Trophoblast cell (in vitro differentiated cells and primary cell): ENCODE data around the gene TCEA3.

Experiments used
- DNase-seq, 2 donors: peaks; one replicate each; pipeline ENCODE4 v3.0.0-alpha.2; 2016
- H2AFZ ChIP-seq: 2 replicates; pipeline ENCODE4 v1.6.1; 2013; ENCODE audit warnings: low read length, moderate library complexity, mild to moderate bottlenecking; ENCODE audit not compliant: insufficient read depth, poor library complexity
- H2AK5ac ChIP-seq: 2 replicates; pipeline ENCODE4 v1.6.1; 2013; ENCODE audit warnings: mild to moderate bottlenecking, low read length
- H2BK120ac ChIP-seq: 2 replicates; pipeline ENCODE4 v1.6.1; 2013; ENCODE audit warnings: low read length, mild to moderate bottlenecking, moderate library complexity; ENCODE audit not compliant: insufficient read depth, poor library complexity
- H2BK12ac ChIP-seq: 2 replicates; pipeline ENCODE4 v1.6.1; 2013; ENCODE audit warnings: mild to moderate bottlenecking, low read length, moderate library complexity
- H2BK5ac ChIP-seq: 2 replicates; pipeline ENCODE4 v1.6.1; 2013; ENCODE audit warnings: low read length, low read depth, moderate library complexity, mild to moderate bottlenecking; ENCODE audit not compliant: poor library complexity
- H3K14ac ChIP-seq: 2 replicates; pipeline ENCODE4 v1.6.1; 2013; ENCODE audit warnings: mild to moderate bottlenecking, low read length
- H3K18ac ChIP-seq: 2 replicates; pipeline ENCODE4 v1.6.1; 2013; ENCODE audit warnings: mild to moderate bottlenecking, low read length
- H3K23ac ChIP-seq: 2 replicates; pipeline ENCODE4 v1.6.1; 2013; ENCODE audit warnings: low read length
- H3K27ac ChIP-seq: 2 replicates; pipeline ENCODE4 v1.5.1; 2013; ENCODE audit warnings: low read depth, mild to moderate bottlenecking, inconsistent platforms, low read length, moderate library complexity
- H3K27me3 ChIP-seq: 2 replicates; pipeline ENCODE4 v1.6.1; 2013; ENCODE audit warnings: inconsistent platforms, mild to moderate bottlenecking, low read length, moderate library complexity; ENCODE audit not compliant: insufficient read depth
- H3K36me3 ChIP-seq, 2 experiments: 1 replicate in 1 of 2; 2 replicates in 1 of 2; pipeline ENCODE4 v1.6.1; 2013; ENCODE audit warnings: low read length in 2 of 2, mild to moderate bottlenecking in 2 of 2, moderate library complexity in 1 of 2; ENCODE audit not compliant: insufficient read depth in 2 of 2, control insufficient read depth in 1 of 2
- H3K4ac ChIP-seq: 2 replicates; pipeline ENCODE4 v1.6.1; 2013; ENCODE audit warnings: low read depth, mild to moderate bottlenecking, low read length, moderate library complexity
- H3K4me1 ChIP-seq, 2 experiments: 1 replicate in 1 of 2; 2 replicates in 1 of 2; pipeline ENCODE4 v1.6.1; 2013; ENCODE audit warnings: low read length in 2 of 2, mild to moderate bottlenecking in 2 of 2, moderate library complexity in 1 of 2; ENCODE audit not compliant: insufficient read depth in 2 of 2, control insufficient read depth in 1 of 2
- H3K4me2 ChIP-seq: 2 replicates; pipeline ENCODE4 v1.6.1; 2013; ENCODE audit warnings: inconsistent platforms, mild to moderate bottlenecking, low read length, moderate library complexity
- H3K4me3 ChIP-seq: 2 replicates; pipeline ENCODE4 v1.5.1; 2013; ENCODE audit warnings: mild to moderate bottlenecking, low read depth, low read length, inconsistent platforms
- H3K79me1 ChIP-seq: one replicate; pipeline ENCODE4 v1.6.1; 2013; ENCODE audit warnings: low read length
- H3K79me2 ChIP-seq: 2 replicates; pipeline ENCODE4 v1.6.1; 2013; ENCODE audit warnings: low read length, mild to moderate bottlenecking; ENCODE audit not compliant: control insufficient read depth, insufficient read depth, poor library complexity
- H3K9ac ChIP-seq: 2 replicates; pipeline ENCODE4 v1.6.1; 2013; ENCODE audit warnings: mild to moderate bottlenecking, low read length
- H3K9me3 ChIP-seq: 2 replicates; pipeline ENCODE4 v1.6.1; 2013; ENCODE audit warnings: low read depth, mild to moderate bottlenecking, control low read depth, inconsistent platforms, low read length; ENCODE audit not compliant: insufficient read depth
- H4K12ac ChIP-seq: 2 replicates; pipeline ENCODE4 v1.6.1; 2013; ENCODE audit warnings: low read depth, mild to moderate bottlenecking, low read length, moderate library complexity
- H4K8ac ChIP-seq: 2 replicates; pipeline ENCODE4 v1.6.1; 2013; ENCODE audit warnings: low read depth, mild to moderate bottlenecking, low read length, moderate library complexity
- H4K91ac ChIP-seq: one replicate; pipeline ENCODE4 v1.6.1; 2013; ENCODE audit warnings: low read depth, mild to moderate bottlenecking, low read length, moderate library complexity
- WGBS: extraction: QIAGEN DNeasy Blood & Tissue Kit; methylation state at CpG from one replicate; pipeline ENCODE4 v1.1.7; 2013; ENCODE audit warnings: missing lambda C conversion rate; ENCODE audit not compliant: insufficient read length, insufficient coverage; ENCODE audit errors: extremely low coverage; 5-methylcytosine and 5-hydroxymethylcytosine counted together

Gene TCEA3

DNA sequence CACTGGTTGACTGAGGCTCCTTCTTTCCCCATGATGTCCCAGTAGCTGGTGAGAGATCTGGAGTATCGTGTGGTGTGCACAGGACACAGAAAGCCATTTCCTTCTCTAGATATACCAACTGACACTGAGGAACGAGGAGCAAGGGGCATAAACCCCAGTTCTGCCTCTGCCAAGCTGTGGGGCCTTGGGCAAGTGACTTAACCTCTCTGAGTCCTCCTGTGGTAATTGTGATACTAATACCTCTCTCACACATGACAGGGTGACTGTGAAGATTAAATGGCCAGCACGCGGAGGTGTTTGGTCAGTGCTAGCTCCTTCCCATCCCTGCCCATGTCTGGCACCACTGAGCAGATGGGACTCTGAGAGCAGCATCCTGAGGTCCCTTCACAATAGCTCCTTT lies 26.3 kb upstream of the TCEA3 start:
- H3K9ac ChIP-seq, result no peak overlapping the region
- H3K79me2 ChIP-seq, result no peaks in the 10 kb centered on the region
- H3K4me3 ChIP-seq, result no peak overlapping the region
- H3K4me2 ChIP-seq, result no peak overlapping the region
- no peak overlapping the region for H2BK12ac ChIP-seq
- no peaks in the 10 kb centered on the region for H3K27me3 ChIP-seq
- H2BK5ac ChIP-seq, result no peak overlapping the region
- no peak overlapping the region for H4K91ac ChIP-seq
- DNase-seq, result no peak
- no peak overlapping the region for H2AFZ ChIP-seq
- no peak overlapping the region for H4K8ac ChIP-seq
- H2BK120ac ChIP-seq, result no peak overlapping the region
- H3K27ac ChIP-seq, result no peak overlapping the region
- H3K18ac ChIP-seq, result no peak overlapping the region
- H2AK5ac ChIP-seq, result no peak overlapping the region
- no peak overlapping the region for H4K12ac ChIP-seq
- WGBS, result no CpG with 5 or more reads among the region's 4 CpGs
- peaks cover 2% of the 10 kb centered on the region for H3K79me1 ChIP-seq
- H3K4ac ChIP-seq, result no peak overlapping the region
- H3K36me3 ChIP-seq, result peaks cover 6 to 7% of the 10 kb centered on the region in 2 experiments
- H3K9me3 ChIP-seq, result peaks cover 2% of the 10 kb centered on the region
- H3K14ac ChIP-seq, result no peak overlapping the region
- no peak overlapping the region for H3K23ac ChIP-seq
- peaks cover 12 to 17% of the 10 kb centered on the region in 2 experiments for H3K4me1 ChIP-seq

DNA sequence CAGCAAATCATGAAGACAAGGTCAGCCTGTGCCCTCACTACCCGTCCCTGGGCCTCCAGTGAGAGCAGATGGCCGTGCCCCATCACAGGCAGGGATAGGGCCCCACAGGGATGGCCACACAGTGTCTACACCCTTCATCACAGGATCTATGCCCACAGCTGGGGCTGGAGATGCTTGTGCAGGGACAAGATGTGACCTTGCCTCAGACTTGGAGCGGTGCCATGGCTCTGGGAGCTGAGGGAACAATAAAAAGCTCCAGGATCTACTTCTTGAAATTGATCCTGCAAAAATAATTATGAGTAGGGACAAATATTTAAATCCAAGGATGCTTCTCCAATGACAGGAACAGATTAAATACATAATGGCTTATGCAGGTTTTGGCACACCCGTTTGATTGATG lies 25.4 kb upstream of the TCEA3 start:
- Histone ChIP-seq H4K8ac (no peak overlapping the region), H3K4ac (no peak overlapping the region), H4K12ac (no peak overlapping the region), H3K9me3 (peaks cover 2% of the 10 kb centered on the region), H3K4me1 (peaks cover 12 to 17% of the 10 kb centered on the region in 2 experiments), H3K27ac (no peak overlapping the region), H4K91ac (no peak overlapping the region), H2BK12ac (no peak overlapping the region), H2BK120ac (no peak overlapping the region), H3K4me2 (no peak overlapping the region), H2AFZ (no peak overlapping the region), H3K79me2 (no peaks in the 10 kb centered on the region), H3K9ac (no peak overlapping the region), H3K36me3 (peaks cover 2 to 4% of the 10 kb centered on the region in 2 experiments), H2BK5ac (no peak overlapping the region), H3K79me1 (peaks cover 2% of the 10 kb centered on the region), H3K23ac (no peak overlapping the region), H3K4me3 (no peak overlapping the region), H3K18ac (no peak overlapping the region), H3K27me3 (no peaks in the 10 kb centered on the region), H2AK5ac (no peak overlapping the region), H3K14ac (no peak overlapping the region)
- peak; percentile 39 to 60 for DNase-seq
- no CpG with 5 or more reads among the region's 4 CpGs for WGBS

DNA sequence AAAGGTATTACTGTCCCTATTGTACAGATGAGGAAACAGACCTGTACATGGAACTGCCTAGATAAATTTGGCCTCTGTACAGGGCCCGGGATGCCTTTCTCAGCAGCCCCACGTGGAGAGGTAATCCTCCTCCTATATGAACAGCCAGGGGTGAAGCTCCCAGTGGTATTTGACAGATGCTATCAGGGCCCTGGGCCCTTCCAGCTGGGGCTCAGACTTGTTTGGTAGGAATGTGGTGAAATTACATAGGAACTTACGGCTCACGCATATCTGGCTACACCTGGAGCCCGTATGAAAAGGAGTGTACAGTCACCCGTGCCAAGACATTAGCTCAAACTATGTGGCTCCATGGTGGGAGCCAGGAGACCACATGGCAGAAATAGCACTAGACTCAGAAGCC lies 24.8 kb upstream of the TCEA3 start:
- no peak overlapping the region for H3K4ac ChIP-seq
- no peak overlapping the region for H3K4me3 ChIP-seq
- no peak overlapping the region for H3K4me2 ChIP-seq
- no peak overlapping the region for H3K14ac ChIP-seq
- no peak overlapping the region for H3K23ac ChIP-seq
- no peak overlapping the region for H2BK5ac ChIP-seq
- H3K9me3 ChIP-seq, result peaks cover 2% of the 10 kb centered on the region
- peaks cover 2% of the 10 kb centered on the region in 2 experiments for H3K36me3 ChIP-seq
- H3K79me1 ChIP-seq, result peaks cover 2% of the 10 kb centered on the region
- H3K79me2 ChIP-seq, result no peaks in the 10 kb centered on the region
- H4K8ac ChIP-seq, result no peak overlapping the region
- H3K4me1 ChIP-seq, result peaks cover 12 to 17% of the 10 kb centered on the region in 2 experiments
- no peak overlapping the region for H2AFZ ChIP-seq
- no CpG with 5 or more reads among the region's 6 CpGs for WGBS
- H3K9ac ChIP-seq, result no peak overlapping the region
- no peak overlapping the region for H2BK12ac ChIP-seq
- H3K27ac ChIP-seq, result no peak overlapping the region
- no peak overlapping the region for H3K18ac ChIP-seq
- peak; percentile 98 to 99 for DNase-seq
- H2AK5ac ChIP-seq, result no peak overlapping the region
- H4K91ac ChIP-seq, result no peak overlapping the region
- no peak overlapping the region for H2BK120ac ChIP-seq
- H4K12ac ChIP-seq, result no peak overlapping the region
- no peaks in the 10 kb centered on the region for H3K27me3 ChIP-seq

DNA sequence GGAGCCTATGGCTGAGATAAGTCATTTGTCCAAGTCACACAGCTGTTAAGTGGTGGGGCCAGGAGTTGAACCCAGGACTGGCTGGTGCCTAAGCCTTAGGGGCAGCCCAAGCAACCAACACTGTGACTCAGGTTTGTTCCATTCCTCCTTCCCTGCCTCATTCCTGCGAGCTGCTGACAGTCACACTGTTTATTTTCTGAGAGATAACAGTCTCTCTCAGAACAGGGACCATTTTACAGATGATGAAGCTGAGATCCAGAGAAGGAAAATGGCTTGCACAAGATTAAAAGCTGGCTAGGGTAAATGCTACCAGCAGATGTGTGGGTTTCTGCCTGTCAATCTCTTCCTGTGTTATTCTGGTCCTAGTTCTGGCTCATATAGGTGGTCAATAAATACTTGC lies 24.3 kb upstream of the TCEA3 start:
- H2AK5ac ChIP-seq, result no peak overlapping the region
- no peak overlapping the region for H4K91ac ChIP-seq
- H2BK120ac ChIP-seq, result no peak overlapping the region
- H3K4me1 ChIP-seq, result peaks cover 12 to 17% of the 10 kb centered on the region in 2 experiments
- no peak overlapping the region for H3K14ac ChIP-seq
- peaks cover 2% of the 10 kb centered on the region in 2 experiments for H3K36me3 ChIP-seq
- H4K8ac ChIP-seq, result no peak overlapping the region
- no peak overlapping the region for H3K4me3 ChIP-seq
- H3K79me1 ChIP-seq, result peaks cover 2% of the 10 kb centered on the region
- no peak overlapping the region for H2BK12ac ChIP-seq
- peak; percentile 83 to 87 for DNase-seq
- no peak overlapping the region for H4K12ac ChIP-seq
- H2AFZ ChIP-seq, result no peak overlapping the region
- peaks cover 2% of the 10 kb centered on the region for H3K9me3 ChIP-seq
- H3K9ac ChIP-seq, result no peak overlapping the region
- H3K4me2 ChIP-seq, result no peak overlapping the region
- H3K18ac ChIP-seq, result no peak overlapping the region
- no peak overlapping the region for H3K27ac ChIP-seq
- no peak overlapping the region for H3K4ac ChIP-seq
- no peak overlapping the region for H2BK5ac ChIP-seq
- H3K23ac ChIP-seq, result no peak overlapping the region
- WGBS, result no CpG with 5 or more reads among the region's 1 CpG
- no peaks in the 10 kb centered on the region for H3K79me2 ChIP-seq
- H3K27me3 ChIP-seq, result no peaks in the 10 kb centered on the region
